Endodermal cell (in vitro differentiated cells): Measurements from ENCODE around the gene SLIT3. TPM values are rescaled to one million over a fixed set of nuclear protein-coding genes. Genes with fewer than 3 reads are reported as not detected.

Experiments
- DNase-seq: peaks from one replicate; pipeline ENCODE4 v3.0.0-alpha.2; 2017
- H3K27ac ChIP-seq: 2 replicates; pipeline ENCODE4 v1.5.1; 2013; ENCODE audit warnings: mild to moderate bottlenecking, low read depth, low read length, moderate library complexity
- H3K27me3 ChIP-seq: 2 replicates; pipeline ENCODE4 v1.6.1; 2013; ENCODE audit warnings: mild to moderate bottlenecking, low read length, moderate library complexity; ENCODE audit not compliant: insufficient read depth, control insufficient read depth, poor library complexity, severe bottlenecking
- H3K36me3 ChIP-seq: 2 replicates; pipeline ENCODE4 v1.7.0; 2013; ENCODE audit warnings: mild to moderate bottlenecking, low read length, moderate library complexity; ENCODE audit not compliant: control insufficient read depth, insufficient read depth
- H3K4me1 ChIP-seq: one replicate; pipeline ENCODE4 v1.7.0; 2013; ENCODE audit warnings: low read length; ENCODE audit not compliant: control insufficient read depth, insufficient read depth
- H3K4me3 ChIP-seq: 2 replicates; pipeline ENCODE4 v1.5.1; 2013; ENCODE audit warnings: mild to moderate bottlenecking, low read length, moderate library complexity
- H3K9ac ChIP-seq: 2 replicates; pipeline ENCODE4 v1.6.1; 2013; ENCODE audit warnings: mild to moderate bottlenecking, low read length, moderate library complexity; ENCODE audit not compliant: poor library complexity, severe bottlenecking; ENCODE audit errors: extremely low read depth
- H3K9me3 ChIP-seq: 2 replicates; pipeline ENCODE4 v1.6.1; 2013; ENCODE audit warnings: mild to moderate bottlenecking, low read length, moderate library complexity; ENCODE audit not compliant: control insufficient read depth
- H3K27ac Mint-ChIP-seq: 2 replicates; pipeline ENCODE4 v1.8.0; 2020; ENCODE audit warnings: mixed read lengths
- H3K27me3 Mint-ChIP-seq: 2 replicates; pipeline ENCODE4 v1.8.0; 2021; ENCODE audit warnings: mild to moderate bottlenecking, mixed read lengths; ENCODE audit not compliant: insufficient read depth
- H3K36me3 Mint-ChIP-seq: 2 replicates; pipeline ENCODE4 v1.8.0; 2020; ENCODE audit warnings: low read depth, mixed read lengths
- H3K4me1 Mint-ChIP-seq: 2 replicates; pipeline ENCODE4 v1.8.0; 2020; ENCODE audit warnings: mixed read lengths
- H3K4me3 Mint-ChIP-seq: 2 replicates; pipeline ENCODE4 v1.8.0; 2020; ENCODE audit warnings: mild to moderate bottlenecking, moderate library complexity, mixed read lengths
- H3K9me3 Mint-ChIP-seq: 2 replicates; pipeline ENCODE4 v1.8.0; 2020; ENCODE audit warnings: mild to moderate bottlenecking, mixed read lengths
- CTCF ChIP-seq: fragments of 200-600 bp; sonication (generic); conservative IDR thresholded peaks from 2 replicates; pipeline ENCODE4 v1.5.0; 2021; ENCODE audit warnings: antibody characterized with exemption, mild to moderate bottlenecking
- WGBS, 2 experiments: methylation state at CpG; one replicate each; pipeline versions ENCODE4 v1.1.5 to v1.1.7; 2013; ENCODE audit warnings: missing lambda C conversion rate in 2 of 2, mixed read lengths in 1 of 2; ENCODE audit not compliant: insufficient coverage in 1 of 2, insufficient read length in 1 of 2; 5-methylcytosine and 5-hydroxymethylcytosine counted together
- total RNA-seq, 2 donors: library from RNA; stranded (reverse); fragmentation: NEBNext Ultra II Directional in 1 of 2; extraction: Animal tissue kit (Norgen Biotek cat#: 25700) in 1 of 2; gene quantifications; 2 replicates in 1 of 2; 3 replicates in 1 of 2; pipeline ENCODE4 v1.2.1, GENCODE V29; 2021

The SLIT3 gene
- total RNA-seq, 2 donors from 2014 or later = 2.5 to 3.4 TPM

GRCh38 chr5:168921147-168921866, 379.6 kb downstream of the SLIT3 start:
- H3K27ac Mint-ChIP-seq = no peak overlapping the region
- Histone ChIP-seq H3K4me1 (peaks cover 9% of the 10 kb centered on the region), H3K27me3 (peaks cover 12% of the 10 kb centered on the region), H3K4me3 (no peak overlapping the region), H3K9me3 (no peaks in the 10 kb centered on the region), H3K9ac (no peak overlapping the region), H3K36me3 (no peaks in the 10 kb centered on the region), H3K27ac (no peak overlapping the region)
- no peaks in the 10 kb centered on the region for H3K36me3 Mint-ChIP-seq
- no peak for TF ChIP-seq CTCF
- H3K4me1 Mint-ChIP-seq = peaks cover 15% of the 10 kb centered on the region
- no peaks in the 10 kb centered on the region for H3K9me3 Mint-ChIP-seq
- DNase-seq = no peak
- 91% methylated on average over 7 of the region's 7 CpGs; no CpG with 5 or more reads in 1 of the 2 experiments for WGBS, 2 experiments
- peaks cover 12% of the 10 kb centered on the region for H3K27me3 Mint-ChIP-seq
- H3K4me3 Mint-ChIP-seq = no peak overlapping the region

- Mint-ChIP-seq H3K36me3 (no peaks in the 10 kb centered on the region), H3K4me3 (no peak overlapping the region), H3K27me3 (peaks cover 8% of the 10 kb centered on the region), H3K27ac (no peak overlapping the region), H3K9me3 (no peaks in the 10 kb centered on the region), H3K4me1 (peaks cover 17% of the 10 kb centered on the region)
- no peak for TF ChIP-seq CTCF
- WGBS, 2 experiments = 58 to 71% methylated on average over 14 of the region's 14 CpGs
- Histone ChIP-seq H3K9me3 (no peaks in the 10 kb centered on the region), H3K4me1 (peaks cover 9% of the 10 kb centered on the region), H3K4me3 (no peak overlapping the region), H3K36me3 (no peaks in the 10 kb centered on the region), H3K9ac (no peak overlapping the region), H3K27ac (no peak overlapping the region), H3K27me3 (peaks cover 6% of the 10 kb centered on the region)
- no peak for DNase-seq
Measured at GRCh38 chr5:168920019-168920810, 380.7 kb downstream of the SLIT3 start.

- no peak for DNase-seq
- peaks cover 17% of the 10 kb centered on the region for H3K4me1 Mint-ChIP-seq
- H3K9me3 Mint-ChIP-seq = no peaks in the 10 kb centered on the region
- Histone ChIP-seq H3K9ac (no peak overlapping the region), H3K27ac (no peak overlapping the region), H3K4me1 (peaks cover 9% of the 10 kb centered on the region), H3K9me3 (no peaks in the 10 kb centered on the region), H3K27me3 (no peaks in the 10 kb centered on the region), H3K36me3 (no peaks in the 10 kb centered on the region), H3K4me3 (no peak overlapping the region)
- H3K27me3 Mint-ChIP-seq = peaks cover 7% of the 10 kb centered on the region
- WGBS, 2 experiments = 76 to 85% methylated on average over 3 to 4 of the region's 4 CpGs
- no peak overlapping the region for H3K4me3 Mint-ChIP-seq
- no peak overlapping the region for H3K27ac Mint-ChIP-seq
- H3K36me3 Mint-ChIP-seq = no peaks in the 10 kb centered on the region
- no peak for TF ChIP-seq CTCF
Measured at GRCh38 chr5:168917947-168918600, 382.9 kb downstream of the SLIT3 start.
